NB4 (cell line): ENCODE results near the gene PCDH15.

Experiments used
- DNase-seq: peaks from one replicate; pipeline ENCODE4 v3.0.0; 2010; ENCODE audit warnings: low read depth
- H3K4me3 ChIP-seq: one replicate; pipeline ENCODE4 v1.5.1; 2011; ENCODE audit warnings: mild to moderate bottlenecking, low read depth, low read length, moderate library complexity
- MYC ChIP-seq: IDR thresholded peaks from 2 replicates; pipeline ENCODE4 v1.6.1; 2011; ENCODE audit warnings: low read depth, low read length
- POLR2A ChIP-seq: IDR thresholded peaks from 2 replicates; pipeline ENCODE4 v1.6.1; 2011; ENCODE audit warnings: mild to moderate bottlenecking; ENCODE audit not compliant: insufficient read length; ENCODE audit errors: extremely low read depth
- TF ChIP-seq, protein P1 (sequence below): IDR thresholded peaks from one replicate; pipeline ENCODE4 v1.5.1; 2012; ENCODE audit warnings: low read depth, low read length
- TF ChIP-seq, protein P2 (sequence below): IDR thresholded peaks from 2 replicates; pipeline ENCODE4 v1.6.1; 2011; ENCODE audit warnings: low read depth, low read length

PCDH15 gene

DNA sequence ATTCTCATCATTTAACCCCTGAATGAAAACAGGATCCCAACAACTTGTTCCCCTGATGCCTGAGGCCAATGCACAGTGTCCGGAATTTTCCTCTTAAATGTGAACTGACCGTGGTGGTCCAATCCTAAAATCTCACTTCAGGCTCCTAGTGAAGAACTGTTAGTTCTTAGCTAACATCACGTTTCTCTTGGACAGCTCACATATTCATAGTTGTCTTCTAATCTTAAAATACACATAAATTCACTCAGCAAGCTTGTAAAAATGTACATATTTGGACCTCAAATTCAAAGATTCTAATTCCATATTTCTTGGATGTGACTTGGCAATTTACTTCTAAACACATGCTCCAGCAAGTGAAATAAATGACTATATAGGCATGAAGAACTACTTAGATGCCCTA lies 297.2 kb downstream of the PCDH15 start:
- DNase-seq = no peak
- no peak for TF ChIP-seq MYC
- TF ChIP-seq POLR2A = no peak
- TF ChIP-seq, protein P1, sequence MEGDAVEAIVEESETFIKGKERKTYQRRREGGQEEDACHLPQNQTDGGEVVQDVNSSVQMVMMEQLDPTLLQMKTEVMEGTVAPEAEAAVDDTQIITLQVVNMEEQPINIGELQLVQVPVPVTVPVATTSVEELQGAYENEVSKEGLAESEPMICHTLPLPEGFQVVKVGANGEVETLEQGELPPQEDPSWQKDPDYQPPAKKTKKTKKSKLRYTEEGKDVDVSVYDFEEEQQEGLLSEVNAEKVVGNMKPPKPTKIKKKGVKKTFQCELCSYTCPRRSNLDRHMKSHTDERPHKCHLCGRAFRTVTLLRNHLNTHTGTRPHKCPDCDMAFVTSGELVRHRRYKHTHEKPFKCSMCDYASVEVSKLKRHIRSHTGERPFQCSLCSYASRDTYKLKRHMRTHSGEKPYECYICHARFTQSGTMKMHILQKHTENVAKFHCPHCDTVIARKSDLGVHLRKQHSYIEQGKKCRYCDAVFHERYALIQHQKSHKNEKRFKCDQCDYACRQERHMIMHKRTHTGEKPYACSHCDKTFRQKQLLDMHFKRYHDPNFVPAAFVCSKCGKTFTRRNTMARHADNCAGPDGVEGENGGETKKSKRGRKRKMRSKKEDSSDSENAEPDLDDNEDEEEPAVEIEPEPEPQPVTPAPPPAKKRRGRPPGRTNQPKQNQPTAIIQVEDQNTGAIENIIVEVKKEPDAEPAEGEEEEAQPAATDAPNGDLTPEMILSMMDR = no peak
- TF ChIP-seq, protein P2, sequence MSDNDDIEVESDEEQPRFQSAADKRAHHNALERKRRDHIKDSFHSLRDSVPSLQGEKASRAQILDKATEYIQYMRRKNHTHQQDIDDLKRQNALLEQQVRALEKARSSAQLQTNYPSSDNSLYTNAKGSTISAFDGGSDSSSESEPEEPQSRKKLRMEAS = no peak
- H3K4me3 ChIP-seq = no peak overlapping the region

DNA sequence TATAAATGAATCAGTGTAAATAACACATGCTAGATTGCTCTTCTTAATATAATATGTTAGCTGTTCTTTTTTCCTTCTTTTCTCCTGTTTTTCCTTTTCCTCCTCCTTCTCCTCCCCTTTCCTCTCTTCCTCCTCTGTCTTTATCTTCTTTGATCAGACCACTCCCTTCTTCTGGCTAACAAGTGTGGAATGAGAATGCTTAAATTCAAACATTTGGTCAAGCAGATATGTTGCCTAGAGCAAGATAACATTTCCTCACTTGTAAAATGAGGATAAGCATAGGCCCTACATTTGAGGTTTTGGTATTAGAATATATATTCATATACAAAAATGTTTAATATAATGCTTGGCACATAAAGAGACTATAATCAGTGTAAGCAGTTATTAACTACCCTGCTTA lies 299.1 kb downstream of the PCDH15 start:
- TF ChIP-seq, protein P2 = no peak
- TF ChIP-seq POLR2A (no peak), MYC (no peak)
- TF ChIP-seq, protein P1 = no peak
- no peak for DNase-seq
- no peak overlapping the region for H3K4me3 ChIP-seq

DNA sequence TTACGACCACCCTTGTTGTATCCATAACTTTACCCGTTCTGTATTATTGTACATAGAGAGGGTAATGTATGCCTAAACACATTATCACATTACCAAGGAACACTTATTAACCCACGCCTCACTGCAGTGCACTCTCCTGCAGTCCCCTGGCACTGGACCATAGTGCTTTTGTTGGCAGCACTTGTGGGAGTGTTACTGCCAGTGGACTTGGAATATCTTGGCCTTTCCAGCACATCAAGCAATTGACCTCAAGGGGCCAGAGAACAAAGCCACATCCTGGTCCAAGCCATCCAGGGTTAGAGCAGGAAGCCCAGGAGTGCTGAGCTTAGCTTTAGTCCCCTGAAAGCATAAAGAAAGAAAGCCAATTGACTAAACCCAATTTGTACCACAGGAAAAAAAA lies 304.2 kb downstream of the PCDH15 start:
- no peak for DNase-seq
- no peak overlapping the region for H3K4me3 ChIP-seq
- no peak for TF ChIP-seq MYC
- TF ChIP-seq, protein P2 = no peak
- TF ChIP-seq, protein P1 = no peak
- TF ChIP-seq POLR2A = no peak

DNA sequence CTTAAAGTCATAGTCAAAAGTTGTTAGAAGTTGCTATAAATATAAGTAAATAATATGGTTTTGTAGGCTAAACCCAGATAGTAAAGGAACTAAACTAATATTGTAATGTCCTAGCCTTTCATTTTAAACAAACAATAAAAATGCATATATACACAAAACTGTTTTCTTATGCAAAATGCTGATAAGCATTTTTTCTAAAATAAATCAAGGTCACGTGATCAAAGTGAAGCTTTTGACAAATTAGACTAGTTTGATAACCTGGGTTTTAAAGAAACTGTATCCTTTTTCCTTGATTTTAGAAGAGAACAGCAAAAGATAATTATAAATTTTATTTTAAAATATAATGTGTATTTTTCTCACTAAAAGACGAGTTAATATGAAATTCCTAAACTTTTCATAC lies 313.3 kb downstream of the PCDH15 start:
- no peak overlapping the region for H3K4me3 ChIP-seq
- no peak for DNase-seq
- TF ChIP-seq MYC (no peak), POLR2A (no peak)
- TF ChIP-seq, protein P1 = no peak
- TF ChIP-seq, protein P2 = no peak

DNA sequence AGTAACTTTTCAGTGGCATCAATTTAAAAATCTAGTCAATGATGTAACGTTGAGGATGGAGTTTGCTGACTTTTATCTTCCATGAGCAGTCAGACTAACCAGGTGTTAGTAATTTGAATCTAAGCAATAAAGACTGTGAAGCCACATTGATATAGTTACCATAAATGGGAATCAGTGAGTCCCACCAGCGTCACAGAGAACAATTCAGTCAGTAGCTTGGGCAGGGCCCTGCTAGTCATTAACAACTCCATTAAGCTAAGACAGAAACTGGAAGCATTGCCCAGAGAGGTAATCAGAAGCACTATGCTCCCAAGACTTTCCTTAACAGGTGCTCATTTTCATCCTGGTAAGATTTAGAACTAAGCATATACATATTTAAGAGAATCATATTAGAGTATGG lies 315.1 kb downstream of the PCDH15 start:
- DNase-seq = no peak
- H3K4me3 ChIP-seq = no peak overlapping the region
- TF ChIP-seq, protein P1 = no peak
- TF ChIP-seq, protein P2 = no peak
- TF ChIP-seq MYC (no peak), POLR2A (no peak)

DNA sequence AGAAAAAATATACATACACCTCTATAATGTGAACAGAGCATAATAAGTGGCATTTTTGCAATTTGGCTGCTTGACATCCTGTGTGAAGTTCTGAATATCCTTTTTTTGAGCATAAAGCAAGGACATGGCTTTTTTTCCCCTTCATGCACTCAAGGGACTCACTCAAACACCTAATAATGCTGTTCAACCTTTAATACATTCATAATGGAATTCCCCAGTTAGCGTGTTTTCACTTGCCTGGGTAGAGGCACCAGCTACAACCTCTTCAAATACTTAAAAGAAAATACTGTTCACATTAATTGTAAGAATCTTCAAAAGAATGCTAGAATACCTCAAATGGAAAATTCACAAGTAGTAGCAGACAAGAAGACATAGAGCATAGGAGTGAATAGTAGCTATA lies 316.8 kb downstream of the PCDH15 start:
- no peak overlapping the region for H3K4me3 ChIP-seq
- no peak for DNase-seq
- TF ChIP-seq MYC (no peak), POLR2A (no peak)
- TF ChIP-seq, protein P1 = no peak
- TF ChIP-seq, protein P2 = no peak
